Activated CD4-positive, CD25-positive, alpha-beta regulatory T cell treated with anti-CD3 and anti-CD28 coated beads, Interleukin-2, amount 50 U/mL, for 72 hours (primary cell): Measurements from ENCODE around the gene RPAP3.

Experiments used
- DNase-seq: peaks from one replicate; pipeline ENCODE4 v3.0.0; 2021

Gene RPAP3

GRCh38 chr12:47742253-47742825, 36.5 kb upstream of the RPAP3 start:
- DNase-seq, result peak; percentile 85

DNA sequence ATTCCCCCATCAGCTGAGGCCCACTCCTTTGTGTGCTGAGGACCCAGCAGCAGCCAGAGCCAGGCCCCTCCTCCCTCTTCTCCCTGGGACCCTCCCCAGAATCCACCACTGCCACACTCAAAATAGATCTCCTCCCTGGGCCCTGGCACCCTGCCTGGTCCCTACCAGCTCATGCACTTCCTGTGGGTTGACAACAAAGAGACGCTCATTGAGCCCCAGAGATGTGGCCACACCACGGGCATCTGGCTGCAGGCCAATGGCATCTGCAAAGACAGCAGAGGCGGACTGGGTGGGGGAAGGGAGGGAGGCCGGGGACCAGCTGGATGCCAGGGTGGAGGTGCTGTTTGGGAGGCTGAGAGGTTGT, 35.5 kb upstream of the RPAP3 start:
- DNase-seq, result peak; percentile 56

DNA sequence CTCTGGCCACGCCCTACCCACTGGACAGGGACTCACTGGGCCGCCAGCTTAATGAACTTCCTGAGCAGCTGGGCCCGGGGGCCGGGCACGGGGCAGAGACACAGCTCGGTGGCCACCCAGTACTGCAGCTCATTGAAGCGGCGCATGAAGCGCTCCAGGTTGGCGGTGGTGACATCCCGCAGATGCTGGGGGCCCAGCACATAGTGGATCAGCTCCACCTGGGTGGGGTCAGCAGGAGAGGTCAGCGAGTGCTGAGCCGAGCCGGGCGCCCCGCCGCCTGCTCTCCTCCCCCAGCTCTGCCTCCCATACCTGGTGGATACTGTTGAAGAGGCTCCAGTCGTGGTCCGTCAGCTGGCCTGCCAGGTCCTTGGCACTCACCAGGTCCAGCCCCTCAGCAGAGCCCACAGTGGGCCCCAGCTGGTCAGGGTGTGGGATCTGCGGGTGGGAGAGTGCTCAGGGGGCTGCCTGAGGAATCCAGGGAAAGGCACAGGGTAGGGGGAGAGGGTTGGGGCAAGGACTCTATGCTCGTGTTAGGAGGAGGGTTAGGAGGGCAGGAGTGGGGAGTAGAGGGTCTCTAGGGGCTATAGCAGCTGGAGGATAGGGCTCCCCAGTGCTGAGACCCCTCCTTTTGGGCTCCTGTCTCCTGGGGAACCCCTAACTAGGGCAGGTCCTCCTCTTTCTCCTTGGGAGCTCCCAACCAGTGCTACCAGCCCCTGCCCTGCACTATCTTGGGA, 34.9 kb upstream of the RPAP3 start:
- no peak for DNase-seq

GRCh38 chr12:47739979-47740378, 34.1 kb upstream of the RPAP3 start:
- DNase-seq, result no peak

GRCh38 chr12:47739297-47739696, 33.5 kb upstream of the RPAP3 start:
- no peak for DNase-seq

- DNase-seq, result no peak
Measured at GRCh38 chr12:47737936-47738594, 32.2 kb upstream of the RPAP3 start.

- DNase-seq, result no peak
Measured at GRCh38 chr12:47736877-47737676, 31.2 kb upstream of the RPAP3 start.

GRCh38 chr12:47736216-47736615, 30.4 kb upstream of the RPAP3 start:
- no peak for DNase-seq

DNA sequence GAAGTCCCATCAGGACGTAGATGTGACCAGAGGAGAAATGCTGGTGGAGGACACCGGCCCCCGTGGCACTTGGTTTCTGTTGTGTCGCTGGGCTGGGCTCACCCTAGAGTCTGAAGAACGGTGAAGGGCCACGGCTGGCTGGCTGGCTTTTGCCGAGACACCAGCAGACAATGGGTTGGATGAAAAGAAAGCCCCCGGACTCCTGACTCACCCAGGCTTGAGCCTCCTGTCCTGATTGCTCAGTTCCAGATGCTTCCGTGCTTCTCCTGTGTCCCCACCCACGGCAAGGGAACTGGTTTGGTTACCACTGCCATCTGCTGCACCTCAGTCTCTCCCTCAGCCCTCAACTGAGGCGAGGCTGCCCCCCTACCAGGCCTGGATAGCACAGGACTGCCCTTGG, 29.8 kb upstream of the RPAP3 start:
- DNase-seq, result no peak

DNA sequence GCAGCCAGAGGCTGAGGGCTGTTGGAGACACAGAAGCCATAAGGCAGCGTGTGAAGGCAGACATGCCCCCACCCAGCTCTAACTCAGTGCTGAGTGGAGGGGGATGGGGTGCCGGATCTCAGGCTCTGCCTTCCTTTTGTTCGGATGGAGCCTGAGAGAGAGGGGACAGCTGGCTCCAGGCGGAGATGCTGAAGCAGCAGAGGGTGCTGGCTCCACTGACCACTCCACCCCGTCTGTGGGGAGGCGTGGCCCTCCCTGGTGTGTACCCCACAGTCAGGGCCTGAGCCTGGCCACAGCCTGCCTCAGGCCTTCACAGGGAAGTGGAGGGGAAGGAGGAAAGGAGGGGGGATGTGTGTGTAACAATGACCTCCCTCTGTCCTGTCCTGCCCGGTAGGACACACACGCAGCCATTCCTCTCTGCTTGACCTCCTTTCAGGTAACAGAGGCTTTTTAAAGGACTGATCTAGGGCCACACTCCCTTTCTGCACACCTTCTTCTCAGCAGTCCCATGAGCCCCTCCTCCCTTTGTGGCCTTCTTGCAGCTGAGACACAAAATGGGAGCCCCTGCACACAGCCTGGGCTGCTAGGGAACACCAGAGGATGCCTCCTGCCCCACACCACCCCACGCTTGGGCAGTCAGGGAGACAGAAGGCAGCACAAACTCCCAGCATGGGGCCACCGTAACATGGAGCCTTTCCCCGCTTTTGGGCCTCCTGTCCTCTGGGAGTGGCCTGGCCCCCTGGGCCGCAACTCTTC, 29.1 kb upstream of the RPAP3 start:
- DNase-seq, result no peak

GRCh38 chr12:47733142-47733541, 27.3 kb upstream of the RPAP3 start:
- no peak for DNase-seq

DNA sequence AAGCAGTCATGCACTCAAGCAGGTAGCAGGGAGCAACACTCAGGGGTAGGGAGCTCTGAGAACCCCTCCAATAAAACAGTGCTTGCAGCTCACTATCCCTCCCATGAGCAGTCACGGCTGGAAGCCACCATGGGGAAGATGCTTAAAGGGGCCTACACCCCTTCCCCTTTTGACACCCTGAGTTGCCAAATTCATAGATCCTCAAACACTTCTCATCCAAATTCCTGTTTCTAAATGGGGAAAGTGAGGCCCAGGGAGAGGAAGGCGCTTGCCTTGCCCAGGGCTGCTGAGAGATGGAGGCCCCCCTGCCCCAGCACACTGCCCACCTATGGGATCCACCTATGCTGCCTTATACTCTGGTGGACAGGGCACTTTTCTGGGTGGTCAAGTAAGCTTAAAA, 26.7 kb upstream of the RPAP3 start:
- no peak for DNase-seq

DNA sequence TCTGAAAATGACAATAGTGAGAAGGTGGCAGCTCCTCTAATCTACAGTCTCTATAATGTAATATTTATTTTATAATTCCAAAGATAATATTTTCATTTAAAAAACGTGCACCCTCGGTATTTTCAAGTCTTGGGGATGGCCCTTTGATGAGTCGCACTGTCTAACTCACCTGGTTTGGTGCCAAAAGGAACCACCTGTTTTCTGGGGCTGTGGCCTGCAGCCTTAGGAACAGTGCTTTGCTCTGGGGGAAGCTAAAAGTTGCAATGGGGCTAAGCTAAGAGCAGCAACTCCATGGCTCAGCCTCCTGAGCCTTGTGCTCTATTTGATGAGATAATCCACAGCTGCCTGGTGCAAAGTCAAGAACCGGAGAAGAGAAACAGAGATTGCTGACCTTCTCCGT, 25.9 kb upstream of the RPAP3 start:
- no peak for DNase-seq

DNA sequence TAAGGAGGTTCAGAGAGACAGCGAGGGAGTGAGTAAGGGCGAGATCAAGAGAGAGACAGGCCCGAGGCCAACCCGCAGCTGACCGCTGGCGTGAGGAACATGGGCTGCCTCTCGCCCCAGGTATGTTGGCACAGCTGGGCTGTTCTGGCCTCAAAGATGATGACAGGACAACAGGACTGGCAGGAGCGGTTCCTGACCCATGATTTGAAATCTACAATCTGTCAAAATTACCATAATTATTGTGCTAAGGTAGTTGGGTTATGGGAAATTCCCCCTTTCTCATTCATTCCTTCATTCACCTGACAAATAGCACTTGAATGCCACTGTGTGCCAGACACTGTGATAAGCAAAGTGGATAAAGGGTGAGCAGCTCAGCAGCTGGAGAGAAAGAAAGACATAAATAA, 24.5 kb upstream of the RPAP3 start:
- DNase-seq, result no peak

- DNase-seq, result no peak
Measured at GRCh38 chr12:47729233-47729632, 23.4 kb upstream of the RPAP3 start.

GRCh38 chr12:47725893-47726292, 20.1 kb upstream of the RPAP3 start:
- peak; percentile 4 for DNase-seq

- peak; percentile 11 for DNase-seq
Measured at GRCh38 chr12:47725091-47725772, 19.4 kb upstream of the RPAP3 start, which contains the start of gene ENDOU. ENDOU (minus strand) TSS chr12:47725490; CDS start chr12:47725413, 77 bp downstream.

DNA sequence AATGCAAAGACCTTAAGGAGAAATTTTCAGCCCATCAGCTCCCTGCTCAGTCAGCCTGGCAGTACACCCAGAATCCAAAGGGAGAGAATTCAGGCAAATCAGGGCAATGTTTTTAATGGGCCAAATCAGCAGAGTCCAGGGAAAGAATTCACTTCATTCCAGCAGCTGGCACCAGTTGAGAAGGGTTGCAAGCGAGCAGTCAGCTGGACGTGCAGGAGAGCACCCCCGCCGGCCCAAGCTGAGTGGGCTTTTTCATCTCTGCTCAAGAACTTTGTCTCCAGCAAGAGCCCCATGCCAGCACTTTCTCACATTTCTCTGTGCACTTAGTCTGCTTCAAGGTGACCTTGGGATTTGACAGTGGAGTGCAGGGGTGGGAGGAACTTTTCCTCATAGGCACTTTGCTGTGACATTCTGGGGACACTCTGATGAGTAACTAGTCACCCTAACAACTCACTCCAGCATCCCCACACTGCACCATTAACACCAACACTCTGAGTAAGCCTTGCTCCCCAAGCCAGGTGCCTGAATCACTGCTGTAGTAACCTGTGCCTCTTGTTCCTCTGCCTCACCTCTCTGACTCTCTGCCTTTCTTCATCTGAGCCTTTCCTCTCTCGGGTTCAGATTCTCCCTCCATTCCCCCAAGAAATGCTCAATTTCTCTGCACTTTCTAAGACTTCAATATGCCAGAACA, 17.3 kb upstream of the RPAP3 start:
- no peak for DNase-seq

GRCh38 chr12:47722136-47722834, 16.5 kb upstream of the RPAP3 start:
- DNase-seq, result no peak

DNA sequence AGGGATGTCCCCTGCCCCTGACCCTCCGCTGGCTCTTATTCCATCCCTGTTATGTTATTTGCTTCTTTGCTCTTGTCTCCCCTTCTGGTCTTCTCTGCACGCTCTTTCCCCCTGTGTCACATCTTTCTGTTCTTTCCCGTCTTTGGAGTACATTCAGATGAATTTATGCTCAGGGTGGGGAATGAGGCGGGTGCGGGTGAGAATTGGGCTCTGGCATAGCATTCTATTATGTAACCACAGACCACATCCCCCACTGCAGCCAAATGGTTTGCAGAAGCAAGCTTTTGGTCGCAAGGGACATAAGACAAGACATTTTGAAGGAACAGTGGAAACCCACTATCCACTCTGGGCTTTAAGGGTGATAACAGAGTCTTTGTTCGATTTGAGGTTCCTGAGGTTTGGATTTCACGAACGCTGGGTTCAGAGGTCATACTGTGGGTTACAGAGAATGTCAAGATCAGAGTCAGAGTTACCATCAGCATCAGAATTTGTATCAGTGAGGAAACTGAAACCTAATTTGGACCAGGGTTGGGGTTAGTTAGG, 15.7 kb upstream of the RPAP3 start:
- no peak for DNase-seq

- DNase-seq, result no peak
Measured at GRCh38 chr12:47718531-47718930, 12.7 kb upstream of the RPAP3 start.
